ENCODE data around the gene ARL6.
"Not testable (repeated sequence)": the region's sequence is repeated elsewhere in the genome, so short reads cannot be mapped to it uniquely, and the experiment has no call there.

Gene ARL6

DNA sequence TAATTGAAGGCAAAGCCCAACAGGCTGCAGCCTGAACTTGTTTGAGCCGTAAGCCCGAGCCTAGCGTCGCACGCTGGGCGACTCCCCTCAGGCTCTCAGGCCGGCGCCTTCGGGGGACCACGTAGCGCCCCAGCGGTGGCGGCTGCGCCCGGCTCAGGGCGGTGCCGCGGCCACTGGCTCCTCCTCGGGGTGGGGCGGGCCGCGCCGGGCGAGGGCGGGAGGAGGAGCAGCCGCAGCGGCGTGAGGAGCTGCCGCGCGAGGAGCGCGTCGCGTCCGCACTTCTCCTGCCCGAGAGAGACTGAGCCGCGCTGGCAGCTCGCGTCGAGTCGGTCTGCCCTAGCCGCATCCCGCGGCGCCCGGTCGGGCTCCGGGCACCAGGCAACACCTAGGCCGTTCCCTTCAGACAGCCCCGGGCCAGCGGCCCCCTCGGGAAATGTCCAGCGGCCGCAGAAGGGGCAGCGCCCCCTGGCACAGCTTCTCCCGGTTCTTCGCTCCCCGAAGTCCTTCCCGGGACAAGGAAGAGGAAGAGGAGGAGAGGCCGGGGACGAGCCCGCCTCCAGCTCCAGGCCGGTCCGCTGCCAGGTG lies 57.3 kb downstream of the ARL6 start, which contains the start of gene CRYBG3:
Gene CRYBG3, plus strand, starts transcription at position 238 of the 585 bp plus-strand sequence. Its CDS starts 196 bp downstream, at position 434.
- peak; percentile 90 for DNase-seq

DNA sequence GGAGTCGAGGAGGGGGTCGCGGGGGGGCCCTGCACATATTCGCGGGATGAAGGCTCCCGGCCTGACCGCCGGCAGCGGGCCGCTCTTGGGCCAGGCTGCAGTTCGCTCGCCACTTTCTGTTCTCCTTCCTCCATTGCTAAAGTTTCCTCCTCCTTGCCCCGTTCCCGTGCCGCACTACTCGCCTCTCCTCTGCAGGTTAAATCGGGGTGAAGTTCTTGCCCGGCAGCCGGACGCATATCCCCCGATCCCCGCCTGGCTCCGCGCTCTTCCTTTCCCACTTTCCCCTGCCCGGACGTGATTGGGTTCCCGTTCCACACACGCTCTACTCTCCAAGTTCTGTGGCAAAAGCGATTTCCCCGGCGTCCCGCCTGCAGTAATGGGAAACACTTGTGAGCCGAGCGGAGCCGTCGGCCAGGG lies 57.8 kb downstream of the ARL6 start:
- no peak for DNase-seq

DNA sequence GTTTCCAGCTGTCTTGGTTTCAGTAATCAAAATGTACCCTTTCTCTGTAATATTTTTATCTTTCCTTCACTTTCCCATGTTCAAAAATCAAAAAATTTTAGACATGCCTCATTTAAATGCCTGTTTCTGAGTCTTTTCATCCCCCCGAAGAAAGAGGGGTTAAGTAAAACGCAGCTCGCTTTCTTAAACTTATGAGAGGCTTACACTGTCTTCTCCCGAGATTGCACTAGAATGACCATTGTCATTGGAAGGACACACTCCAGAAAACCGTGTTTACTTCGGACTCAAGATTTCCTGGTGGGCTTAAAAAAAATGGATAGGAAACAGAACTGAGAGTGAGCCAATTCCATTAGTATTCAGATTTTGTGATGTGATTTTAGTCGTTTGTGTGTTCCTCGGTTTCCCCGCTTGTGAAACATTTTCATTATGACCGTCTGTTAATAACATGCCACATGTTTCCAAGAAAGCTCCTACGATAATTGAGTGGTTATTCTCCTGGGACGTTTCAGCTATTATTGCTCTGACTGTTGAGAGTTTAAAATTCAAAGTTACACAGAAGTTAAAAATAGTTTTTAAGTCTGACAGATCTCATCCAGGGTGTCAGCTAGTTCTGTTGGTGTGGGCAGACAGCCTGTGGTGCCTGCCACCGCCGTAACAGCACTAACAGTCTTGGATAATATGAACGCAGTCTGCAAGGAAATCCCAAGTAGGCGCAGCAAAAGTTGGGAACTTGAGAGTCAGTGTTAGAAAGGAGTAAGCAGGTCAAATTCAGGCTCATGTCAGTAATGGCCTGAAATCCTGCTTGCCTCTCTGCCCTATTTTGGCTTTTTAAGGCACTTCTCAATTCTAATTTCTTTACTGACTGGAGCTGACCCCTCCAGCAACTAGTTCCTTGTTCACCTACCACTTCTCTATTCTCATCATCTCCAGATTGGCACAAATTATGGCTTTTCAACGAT lies 58.8 kb downstream of the ARL6 start:
- no peak for DNase-seq

DNA sequence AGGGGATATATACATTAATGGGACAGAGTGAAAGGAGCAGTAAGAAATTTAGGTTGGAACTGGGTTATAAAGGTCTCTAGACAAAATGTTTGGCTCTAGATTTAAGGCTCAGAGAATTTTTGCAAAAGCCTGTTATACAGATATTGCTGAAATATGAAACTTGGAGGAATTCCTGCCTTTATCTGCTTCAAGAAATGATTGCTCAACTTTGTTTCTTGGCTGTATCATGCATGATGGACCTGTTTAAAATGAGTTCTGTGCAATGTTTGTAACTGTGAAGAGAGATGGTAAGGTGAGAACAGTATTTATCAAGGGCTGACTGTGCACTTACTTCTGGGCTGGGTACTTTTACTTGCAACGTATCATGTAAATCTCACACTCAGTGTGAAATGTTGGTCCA lies 60.5 kb downstream of the ARL6 start:
- DNase-seq, result no peak

DNA sequence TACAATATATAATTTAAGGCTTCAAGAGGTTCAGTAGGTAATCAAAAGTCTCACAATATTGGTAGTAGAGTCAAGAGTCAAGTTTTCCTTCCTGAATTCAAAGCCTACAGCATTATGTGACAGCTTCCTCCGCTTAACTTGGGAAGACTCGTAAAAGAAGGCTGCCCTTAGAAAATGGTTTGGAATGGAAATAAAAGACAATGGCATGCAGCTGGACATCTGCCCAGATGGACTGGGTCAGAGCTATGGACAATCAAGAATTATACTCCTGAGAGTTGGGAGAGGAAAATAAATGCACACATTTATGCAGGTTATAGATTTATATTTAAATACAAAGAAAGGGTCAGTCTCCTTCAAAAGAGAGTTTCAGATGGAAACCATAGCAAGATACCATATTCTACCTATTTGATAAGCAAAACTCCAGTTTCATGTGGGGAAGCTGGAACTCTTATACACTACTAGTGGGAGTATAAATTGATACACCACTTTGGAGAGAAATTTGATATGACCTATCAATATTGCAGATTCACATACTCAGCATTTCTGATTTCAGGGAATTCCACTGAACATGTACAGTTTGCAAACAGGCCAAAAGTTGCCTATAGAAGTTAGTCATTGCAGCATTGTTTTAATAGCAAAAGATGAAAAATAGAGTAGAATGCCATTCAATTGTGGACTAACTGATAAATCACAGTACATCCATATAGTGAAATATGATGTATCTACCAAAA lies 63.3 kb downstream of the ARL6 start:
- DNase-seq, result no peak

DNA sequence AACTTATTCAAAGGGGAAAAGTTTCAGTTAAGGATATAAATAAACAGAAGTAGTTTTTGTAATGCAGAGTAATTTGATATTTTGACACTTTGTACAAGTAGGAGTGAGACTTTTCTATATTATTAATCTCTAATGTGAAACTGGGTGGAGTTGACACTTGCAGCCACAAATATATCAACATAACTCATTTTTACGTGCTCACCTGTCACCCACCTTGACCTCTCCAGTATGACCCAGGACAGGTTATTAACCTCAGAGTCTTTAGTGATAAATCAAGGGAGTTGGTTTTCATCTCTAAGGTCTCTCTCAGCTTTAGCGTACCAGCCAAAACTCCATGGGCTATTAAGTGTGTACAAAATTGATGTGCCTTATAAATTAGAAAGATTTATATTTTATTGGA lies 64.6 kb downstream of the ARL6 start:
- no peak for DNase-seq

DNA sequence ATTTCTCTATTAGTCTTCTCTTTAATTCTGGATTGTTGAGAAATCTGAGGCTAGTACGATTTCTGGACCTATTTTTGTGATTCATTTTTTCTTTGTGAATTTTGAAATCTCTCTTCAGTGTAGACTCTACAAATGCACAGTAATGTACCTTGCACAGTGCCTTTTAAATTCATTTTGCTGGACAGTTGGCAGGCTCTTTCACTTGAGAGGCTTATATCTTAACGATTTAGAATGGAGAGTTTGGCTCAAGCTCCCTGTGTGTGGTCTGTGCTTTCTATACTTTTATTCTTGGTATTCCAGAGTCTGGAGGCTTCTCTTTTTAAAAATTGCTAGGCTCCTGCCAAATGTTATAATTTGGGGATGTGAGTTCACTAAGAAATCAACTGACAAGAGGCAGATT lies 66.1 kb downstream of the ARL6 start:
- no peak for DNase-seq

DNA sequence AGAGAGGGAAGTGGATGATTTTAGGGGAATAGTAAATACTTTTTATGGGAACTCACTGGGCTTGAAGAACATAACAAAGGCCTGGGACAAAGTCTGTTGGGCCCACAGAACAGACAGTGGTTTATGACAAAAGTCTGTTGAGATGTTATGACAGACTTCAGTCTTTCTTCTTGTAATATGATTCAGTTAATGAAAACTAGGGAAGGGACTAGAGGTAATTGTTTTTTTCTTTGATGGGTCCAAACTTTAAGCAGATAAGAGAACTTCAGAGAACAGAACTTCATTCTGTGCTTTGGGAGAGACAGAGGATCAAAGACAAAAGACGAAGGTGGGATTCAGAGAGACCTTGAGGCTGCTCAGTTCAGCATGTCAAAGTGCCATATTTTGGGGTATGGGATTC lies 66.6 kb downstream of the ARL6 start:
- no peak for DNase-seq

DNA sequence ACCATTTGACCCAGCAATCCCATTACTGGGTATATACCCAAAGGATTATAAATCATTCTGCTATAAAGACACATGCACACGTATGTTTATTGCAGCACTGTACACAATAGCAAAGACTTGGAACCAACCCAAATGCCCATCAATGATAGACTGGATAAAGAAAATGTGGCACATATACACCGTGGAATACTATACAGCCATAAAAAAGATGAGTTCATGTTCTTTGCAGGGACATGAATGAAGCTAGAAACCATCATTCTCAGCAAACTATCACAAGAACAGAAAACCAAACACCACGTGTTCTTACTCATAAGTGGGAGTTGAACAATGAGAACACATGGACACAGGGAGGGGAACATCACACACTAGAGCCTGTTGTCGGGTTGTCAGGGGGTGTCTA lies 68.6 kb downstream of the ARL6 start:
- not testable (repeated sequence) for DNase-seq

DNA sequence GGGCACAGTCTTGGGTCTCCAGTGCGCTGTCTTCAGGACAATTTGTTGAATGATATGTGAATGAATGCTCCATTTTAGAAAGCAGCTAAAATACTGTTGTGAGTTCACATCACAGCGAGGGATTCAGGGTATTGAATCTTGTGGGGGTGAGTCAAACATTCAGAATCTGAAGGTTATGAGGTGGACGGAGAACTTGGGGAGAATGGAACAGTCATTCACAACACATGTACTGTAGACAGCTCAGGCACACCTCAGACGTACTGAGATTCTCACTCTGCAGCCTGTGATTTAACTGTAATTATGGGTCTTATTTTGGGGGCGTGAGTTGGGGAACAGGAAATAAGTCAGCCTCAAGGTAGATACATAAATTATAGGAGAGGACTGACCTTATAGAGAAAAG lies 71.2 kb downstream of the ARL6 start:
- DNase-seq, result no peak

DNA sequence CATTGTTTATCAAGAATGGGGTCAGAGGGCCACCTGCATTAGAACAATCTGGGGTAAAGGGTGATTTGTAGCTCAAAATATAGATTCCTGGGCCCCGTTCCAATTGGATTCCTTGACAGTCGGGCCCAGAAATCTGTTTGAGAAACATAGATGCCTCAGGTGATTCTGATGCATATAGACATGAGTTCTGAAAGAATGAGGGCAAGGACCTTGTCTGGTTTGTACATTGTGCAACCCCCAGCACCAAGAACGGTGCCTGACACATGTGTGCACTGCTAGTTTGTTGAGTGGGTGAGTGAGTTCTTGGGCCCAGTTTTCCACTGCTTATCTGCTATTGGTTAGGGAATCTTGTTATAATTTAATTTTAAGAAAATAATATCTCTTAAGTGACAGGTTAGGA lies 73.8 kb downstream of the ARL6 start:
- no peak for DNase-seq

DNA sequence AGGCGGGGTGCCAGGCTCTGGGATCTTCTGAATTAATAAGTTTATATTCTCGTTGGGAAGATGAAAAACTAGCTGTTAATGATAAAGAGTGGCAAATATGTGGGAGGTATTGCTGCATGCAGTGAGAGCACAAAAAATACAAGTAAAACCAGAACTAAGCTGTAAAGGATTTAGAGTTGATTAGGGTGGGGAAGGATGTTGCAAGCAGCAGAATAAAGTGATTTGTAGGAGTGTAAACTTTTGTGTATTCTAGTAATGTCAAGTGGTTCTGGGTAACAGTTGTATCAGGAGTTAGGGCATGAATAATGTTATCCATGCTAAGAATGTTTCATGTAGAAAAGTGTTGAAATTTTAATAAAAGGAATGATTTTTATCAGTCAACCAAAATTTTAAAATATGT lies 75.4 kb downstream of the ARL6 start:
- no peak for DNase-seq

DNA sequence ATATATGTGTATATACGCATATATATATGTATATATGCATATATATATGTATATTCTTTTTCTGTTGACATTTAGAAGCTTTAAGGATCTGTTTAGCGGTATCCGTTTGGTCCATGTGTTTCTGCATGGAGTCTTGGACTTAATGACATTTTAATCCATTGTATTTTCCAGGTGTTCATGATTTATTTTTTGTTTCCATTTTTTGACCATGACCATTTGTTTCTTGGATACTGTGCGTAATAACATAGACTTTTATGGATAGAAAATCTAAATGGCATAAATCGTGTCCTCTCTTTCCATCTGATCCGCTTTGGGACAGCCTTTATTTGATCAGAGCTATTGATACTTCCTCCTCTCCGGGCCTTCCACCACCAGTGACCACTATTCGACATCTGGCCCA lies 76.7 kb downstream of the ARL6 start:
- DNase-seq, result no peak

DNA sequence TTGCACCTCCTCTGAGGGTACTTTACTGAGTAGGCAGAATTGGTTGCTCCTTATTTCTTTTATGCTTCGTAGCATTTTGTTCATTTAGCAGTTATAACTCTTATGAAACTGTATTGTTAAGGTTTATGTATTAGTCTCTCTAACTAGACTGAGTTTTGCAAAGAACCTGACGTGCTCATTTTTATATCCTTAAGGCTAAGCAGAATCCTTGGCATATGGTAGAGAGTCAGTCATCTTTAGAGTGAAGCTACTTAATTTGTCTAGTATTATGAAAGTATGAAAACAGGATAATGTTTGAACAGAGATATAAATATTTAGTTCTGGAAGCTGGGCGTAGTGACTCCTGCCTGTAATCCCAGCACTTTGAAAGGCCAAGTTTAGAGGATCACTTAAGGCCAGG lies 77.4 kb downstream of the ARL6 start:
- no peak for DNase-seq

DNA sequence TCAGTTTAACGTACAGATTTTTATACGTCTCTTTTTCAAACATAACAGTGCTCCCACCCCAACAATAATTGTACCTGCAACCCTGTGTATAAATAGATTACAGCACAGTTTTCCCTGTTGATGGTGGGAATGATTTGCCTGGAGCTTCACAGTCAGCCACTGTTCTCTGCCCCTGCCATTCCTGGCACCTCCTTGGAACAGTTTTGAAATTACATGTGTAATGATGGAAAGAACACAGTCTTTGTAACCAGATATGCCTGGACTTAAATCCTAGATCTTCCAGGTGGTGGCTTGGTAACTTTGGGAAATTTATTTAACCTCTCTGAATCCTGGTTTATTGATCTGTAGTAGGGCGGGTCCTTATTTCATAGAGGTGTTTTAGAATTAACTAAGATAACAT lies 84.2 kb downstream of the ARL6 start:
- DNase-seq, result no peak

Measured in NCI-H774 (cell line).